GM19193 (cell line): Measurements from ENCODE around the gene POTEE.
"Not testable (repeated sequence)": the region's sequence is repeated elsewhere in the genome, so short reads cannot be mapped to it uniquely, and the experiment has no call there.

ENCODE experiments used
- POLR2A ChIP-seq: IDR thresholded peaks from 4 replicates; pipeline ENCODE4 v1.6.1; 2011; ENCODE audit not compliant: insufficient read depth, insufficient read length; ENCODE audit errors: extremely low read depth

The POTEE gene

DNA sequence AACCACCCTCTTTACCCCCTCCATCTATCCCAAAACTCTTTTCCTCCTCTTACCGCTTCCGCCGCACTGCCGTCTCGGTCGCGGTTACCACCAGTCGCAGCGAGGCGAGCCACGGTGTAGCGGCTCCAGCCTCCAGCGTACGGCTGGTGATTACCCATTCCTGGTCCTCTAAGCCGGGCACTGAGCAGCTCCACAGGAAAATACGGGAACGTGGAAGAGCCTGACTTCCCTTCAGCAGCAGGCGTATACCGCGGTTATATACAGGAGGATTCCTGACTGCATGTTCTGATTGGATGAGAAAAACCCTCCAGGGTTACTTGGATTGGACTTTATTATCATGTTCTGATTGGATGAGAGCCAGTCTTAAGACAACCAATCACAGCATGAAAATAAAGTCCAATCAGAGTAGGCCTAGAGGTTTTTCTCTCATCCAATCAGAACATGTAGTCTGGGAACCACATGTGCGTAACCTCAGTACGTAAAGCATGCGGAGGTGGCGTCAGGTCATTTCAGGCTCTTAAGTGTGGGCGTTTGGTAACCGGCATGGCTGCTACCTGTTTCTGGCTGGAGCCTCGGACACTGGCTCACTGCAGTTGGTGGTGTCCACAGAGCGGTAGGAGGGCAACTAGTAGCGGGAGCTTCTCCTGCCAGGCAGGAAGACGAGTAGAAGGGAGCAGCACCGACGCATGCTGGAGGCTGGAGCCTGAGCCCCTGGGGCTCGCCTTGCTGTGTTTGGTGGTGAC, at the start of gene POTEE:
Gene POTEE (plus strand): TSS at position 507 of the 743 bp plus-strand sequence. CDS start 8,867 bp downstream, outside the sequence.
- TF ChIP-seq POLR2A: not testable (repeated sequence)

DNA sequence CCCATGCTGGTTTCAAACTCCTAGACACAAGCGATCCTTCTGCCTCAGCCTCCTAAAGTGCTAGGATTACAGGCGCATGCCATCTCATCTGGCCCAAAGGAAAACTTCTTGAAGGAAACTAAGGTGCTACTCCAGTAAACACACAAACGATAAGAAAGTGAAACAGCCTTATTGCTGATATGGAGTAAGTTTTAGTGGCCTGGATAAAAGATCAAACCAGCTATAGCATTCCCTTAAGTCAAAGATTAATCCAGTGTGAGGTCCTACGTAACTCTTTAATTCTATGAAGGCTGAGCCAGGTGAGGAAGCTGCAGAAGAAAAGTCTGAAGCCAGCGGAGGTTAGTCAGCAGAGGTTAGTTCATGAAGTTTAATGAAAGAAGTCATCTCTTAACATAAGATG, 40.8 kb upstream of the POTEE start:
- TF ChIP-seq POLR2A: no peak

GRCh38 chr2:131201098-131201497, 8.2 kb upstream of the POTEE start:
- TF ChIP-seq POLR2A: no peak
